RWPE1 (cell line): ENCODE data around the gene ETNK2.

Experiments used
- CTCF ChIA-PET: fragments of 350-600 bp; sonication (Branson Sonifier 250); formaldehyde crosslinking; extraction: SDS; loops from one replicate; lab custom pipeline; 2021; lab: Yijun Ruan, JAX
- POLR2A ChIA-PET: fragments of 400-600 bp; formaldehyde crosslinking; extraction: SDS; loops from one replicate; lab custom pipeline; 2020; ENCODE audit warnings: antibody characterized with exemption; ENCODE audit not compliant: low non-redundant PET; lab: Yijun Ruan, JAX
- DNase-seq: peaks from one replicate; pipeline ENCODE4 v3.0.0; 2012; ENCODE audit warnings: low spot score
- H3K27ac ChIP-seq: fragments of 450-650 bp; 2 replicates; pipeline ENCODE4 v1.5.1; 2017
- CTCF ChIP-seq: fragments of 450-650 bp; conservative IDR thresholded peaks from 2 replicates; pipeline ENCODE4 v1.5.1; 2017; ENCODE audit warnings: low read depth, mild to moderate bottlenecking

The ETNK2 gene

GRCh38 chr1:204139088-204139487 is 12.8 kb downstream of the ETNK2 start:
- no peak for TF ChIP-seq CTCF
- no peak for DNase-seq
- CTCF ChIA-PET = interaction anchor here (0.6 to 3.7 kb wide), 5 partner anchors 9 to 269 kb away, joined by 3 to 24 read pairs (median 4); no protein-coding TSS in a partner anchor
- POLR2A ChIA-PET = no interaction called here
- H3K27ac ChIP-seq = no peak overlapping the region

- DNase-seq = no peak
These were observed 15.0 kb downstream of the ETNK2 start for GRCh38 chr1:204136814-204137213.

GRCh38 chr1:204134103-204134502 is 17.7 kb downstream of the ETNK2 start:
- ChIA-PET CTCF (interaction anchor here (0.6 to 1.0 kb wide), 3 partner anchors 11 to 28 kb away, joined by 3 read pairs; no protein-coding TSS in a partner anchor), POLR2A (no interaction called here)
- H3K27ac ChIP-seq = no peak overlapping the region
- no peak for DNase-seq
- TF ChIP-seq CTCF = no peak

More at GRCh38 chr1:204136814-204137213, 15.0 kb downstream of the ETNK2 start:
- no peak overlapping the region for H3K27ac ChIP-seq
- no peak for TF ChIP-seq CTCF
- ChIA-PET CTCF (interaction anchor here (0.6 to 3.7 kb wide), 7 partner anchors 9 to 229 kb away, joined by 3 to 24 read pairs (median 7); no protein-coding TSS in a partner anchor), POLR2A (interaction anchor here (0.5 to 0.7 kb wide), 2 partner anchors 224 to 273 kb away, joined by 6 read pairs; no protein-coding TSS in a partner anchor)

- no peak for DNase-seq
- CTCF ChIA-PET = interaction anchor here (1.7 kb wide), 1 partner anchor 30 kb away, joined by 5 read pairs; no protein-coding TSS in a partner anchor
- POLR2A ChIA-PET = no interaction called here
- no peak overlapping the region for H3K27ac ChIP-seq
- TF ChIP-seq CTCF = no peak
These were observed 19.1 kb downstream of the ETNK2 start for GRCh38 chr1:204132718-204133117.

- no peak for TF ChIP-seq CTCF
- DNase-seq = no peak
- ChIA-PET POLR2A (no interaction called here), CTCF (interaction anchor here (0.7 to 5.5 kb wide), 4 partner anchors 30 to 266 kb away, joined by 3 to 163 read pairs (median 4); no protein-coding TSS in a partner anchor)
- peak overlapping the region; percentile 89 for H3K27ac ChIP-seq
These were observed 19.9 kb downstream of the ETNK2 start for GRCh38 chr1:204131978-204132377.

GRCh38 chr1:204130981-204131892 is 20.6 kb downstream of the ETNK2 start:
- ChIA-PET POLR2A (no interaction called here), CTCF (interaction anchor here (0.6 to 5.5 kb wide), 13 partner anchors 16 to 270 kb away, joined by 3 to 163 read pairs (median 5); partner anchors contain the start of gene SOX13)
- H3K27ac ChIP-seq = peak overlapping the region; percentile 89
- DNase-seq = peak; percentile 96
- no peak for TF ChIP-seq CTCF
